ENCODE data around the gene FOXR1.

FOXR1 gene
- long read RNA-seq: 0 reads

DNA sequence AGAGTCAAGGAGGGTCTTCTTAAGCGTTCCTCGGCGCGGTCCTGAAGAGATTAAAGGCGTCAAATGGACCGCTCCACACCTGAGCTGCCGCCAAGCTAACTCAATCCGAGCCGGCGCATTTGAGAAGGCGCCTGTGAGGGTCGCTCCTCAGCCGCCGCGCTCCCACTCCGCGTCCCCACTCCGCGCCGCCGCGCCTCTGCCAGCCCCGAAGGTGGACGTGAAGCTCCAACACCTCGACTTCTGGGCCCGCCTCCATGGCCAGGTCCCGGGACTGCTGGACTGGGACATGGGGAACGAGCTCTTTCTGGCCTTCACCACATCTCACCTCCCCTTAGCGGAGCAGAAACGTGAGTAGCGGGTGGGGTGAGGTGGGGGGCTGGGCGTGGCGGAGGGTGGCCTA is at the start of gene FOXR1:
FOXR1 (plus strand) TSS at position 116 of the 400 bp plus-strand sequence; CDS start at position 287, 171 bp downstream.
- Histone ChIP-seq H3K27ac (replicated peaks) (no peak within 1 kb of the TSS), H3K27me3 (ENCODE audit: insufficient read depth, poor library complexity, severe bottlenecking) (no peaks in the 10 kb centered on the region), H3K4me3 (replicated peaks; ENCODE audit: insufficient read depth, low read length) (no peak within 1 kb of the TSS)
- DNase-seq (ENCODE audit: low read depth in 1 of 2, low spot score in 1 of 2): no peak
- TF ChIP-seq GABPA (IDR thresholded peaks at IDR 0.05; ENCODE audit: low read depth) (no peak), SPI1 (IDR thresholded peaks at IDR 0.05; ENCODE audit: borderline replicate concordance, low read depth) (no peak), POLR2AphosphoS5 (IDR thresholded peaks at IDR 0.05; ENCODE audit: low read depth) (no peak), CTCF (IDR thresholded peaks at IDR 0.05; ENCODE audit: insufficient read depth, low read length) (no peak), REST (IDR thresholded peaks at IDR 0.05; ENCODE audit: insufficient replicate concordance, low read depth) (no peak)

DNA sequence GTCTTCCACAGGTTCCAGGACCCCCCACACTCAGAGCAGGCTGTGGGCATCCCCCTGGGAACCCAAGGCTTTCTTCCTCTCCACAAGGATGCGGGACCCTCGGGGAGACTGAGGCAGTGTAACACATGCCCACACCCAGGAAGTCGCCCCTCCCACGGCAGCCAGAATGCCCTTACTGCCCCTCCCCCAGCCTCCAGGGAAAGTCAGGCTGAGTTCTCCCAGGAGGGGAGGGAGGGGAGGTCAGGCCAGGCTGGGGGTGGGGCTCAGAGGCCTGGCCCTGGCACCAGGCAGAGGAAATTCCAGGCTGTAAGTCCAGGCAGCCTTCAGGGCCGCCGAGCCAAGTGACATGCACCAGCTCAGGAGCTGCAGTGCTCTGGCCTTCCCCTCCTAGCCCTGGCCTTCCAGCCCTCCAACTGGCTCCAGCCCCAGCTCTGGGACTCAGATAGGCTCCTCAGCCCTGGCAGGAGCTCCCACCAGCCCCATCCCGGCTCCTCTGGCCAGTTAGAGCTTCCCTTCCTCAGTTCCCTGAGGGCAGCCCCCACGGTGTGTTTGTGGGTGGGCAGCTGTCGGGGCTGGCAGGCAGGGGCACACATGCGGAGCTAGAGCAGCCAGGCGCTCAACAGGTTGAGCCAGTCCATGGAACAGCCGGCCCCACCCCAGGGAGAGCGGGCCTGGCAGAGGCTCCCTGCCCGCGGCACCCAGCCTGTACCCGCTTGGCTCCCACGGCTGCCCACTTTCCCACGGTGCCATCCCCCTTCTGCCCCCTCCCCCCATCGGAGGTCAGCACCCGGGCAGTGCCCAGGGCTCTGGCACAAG is 49.4 kb upstream of the FOXR1 start:
- TF ChIP-seq CTCF (IDR thresholded peaks at IDR 0.05; ENCODE audit: insufficient read depth, low read length) (no peak), POLR2AphosphoS5 (IDR thresholded peaks at IDR 0.05; ENCODE audit: low read depth) (no peak), REST (IDR thresholded peaks at IDR 0.05; ENCODE audit: insufficient replicate concordance, low read depth) (no peak), GABPA (IDR thresholded peaks at IDR 0.05; ENCODE audit: low read depth) (no peak), SPI1 (IDR thresholded peaks at IDR 0.05; ENCODE audit: borderline replicate concordance, low read depth) (no peak)
- DNase-seq (ENCODE audit: low read depth in 1 of 2, low spot score in 1 of 2): no peak
- Histone ChIP-seq H3K27ac (replicated peaks) (no peak overlapping the region), H3K27me3 (ENCODE audit: insufficient read depth, poor library complexity, severe bottlenecking) (no peaks in the 10 kb centered on the region), H3K4me3 (replicated peaks; ENCODE audit: insufficient read depth, low read length) (no peak overlapping the region)

- H3K27ac ChIP-seq (replicated peaks): no peak overlapping the region
Measured at GRCh38 chr11:118922745-118923627, 48.6 kb upstream of the FOXR1 start.

More at GRCh38 chr11:118922745-118923627, 48.6 kb upstream of the FOXR1 start:
- Histone ChIP-seq H3K4me3 (replicated peaks; ENCODE audit: insufficient read depth, low read length) (no peak overlapping the region), H3K27me3 (ENCODE audit: insufficient read depth, poor library complexity, severe bottlenecking) (no peaks in the 10 kb centered on the region)
- TF ChIP-seq SPI1 (IDR thresholded peaks at IDR 0.05; ENCODE audit: borderline replicate concordance, low read depth): no peak
- no peak for TF ChIP-seq GABPA (IDR thresholded peaks at IDR 0.05; ENCODE audit: low read depth)
- no peak for TF ChIP-seq REST (IDR thresholded peaks at IDR 0.05; ENCODE audit: insufficient replicate concordance, low read depth)
- no peak for TF ChIP-seq CTCF (IDR thresholded peaks at IDR 0.05; ENCODE audit: insufficient read depth, low read length)
- no peak for TF ChIP-seq POLR2AphosphoS5 (IDR thresholded peaks at IDR 0.05; ENCODE audit: low read depth)
- DNase-seq (ENCODE audit: low read depth in 1 of 2, low spot score in 1 of 2): no peak

Measured in HL-60 (cell line).